Epidermal melanocyte (primary cell): Measurements from ENCODE around the gene KCTD4.
A peak's percentile ranks its signal among the peaks of the same experiment; 100 is the strongest.
"Not testable (repeated sequence)": the region's sequence is repeated elsewhere in the genome, so short reads cannot be mapped to it uniquely, and the experiment has no call there.

Source experiments
- DNase-seq: peaks from one replicate; pipeline ENCODE4 v3.0.0; 2011; ENCODE audit warnings: low spot score; ENCODE audit not compliant: insufficient read length

The KCTD4 gene

GRCh38 chr13:45200701-45201232, at the start of gene KCTD4:
Gene KCTD4 (minus strand): TSS chr13:45201045. CDS start chr13:45194567, 6,478 bp downstream.
- no peak for DNase-seq

GRCh38 chr13:45249662-45250061, 48.8 kb upstream of the KCTD4 start:
- no peak for DNase-seq

DNA sequence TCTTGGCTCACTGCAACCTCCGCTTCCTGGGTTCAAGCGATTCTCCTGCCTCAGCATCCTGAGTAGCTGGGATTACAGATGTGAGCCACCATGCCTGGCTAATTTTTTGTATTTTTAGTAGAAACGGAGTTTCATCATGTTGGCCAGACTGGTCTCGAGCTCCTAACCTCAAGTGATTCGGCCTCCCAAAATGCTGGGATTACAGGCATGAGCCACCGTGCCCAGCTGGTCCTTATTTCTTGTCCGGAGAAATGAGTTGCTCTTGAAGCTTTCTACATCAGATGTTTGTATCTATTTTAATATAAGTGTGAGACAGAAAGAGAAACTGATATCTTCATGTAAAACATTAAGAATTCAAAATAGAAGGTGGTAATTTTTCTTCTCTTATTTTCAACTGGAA, 43.9 kb upstream of the KCTD4 start:
- not testable (repeated sequence) for DNase-seq

DNA sequence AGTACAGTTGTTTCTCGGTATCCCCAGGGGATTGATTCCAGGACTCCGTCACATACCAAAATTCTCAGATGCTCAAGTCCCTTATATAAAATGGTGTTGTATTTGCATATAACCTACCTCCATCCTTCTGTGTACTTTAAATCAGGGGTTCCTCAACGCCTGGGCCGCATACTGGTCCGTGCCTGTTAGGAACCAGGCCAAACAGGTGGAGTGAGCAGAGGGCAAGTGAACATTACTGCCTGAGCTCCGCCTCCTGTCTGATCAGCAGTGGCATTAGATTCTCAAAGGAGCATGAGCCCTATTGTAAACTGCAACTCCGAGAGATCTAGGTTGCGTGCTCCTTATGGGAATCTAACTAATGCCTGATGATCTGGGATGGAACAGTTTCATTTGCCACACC, 42.2 kb upstream of the KCTD4 start:
- DNase-seq = no peak

DNA sequence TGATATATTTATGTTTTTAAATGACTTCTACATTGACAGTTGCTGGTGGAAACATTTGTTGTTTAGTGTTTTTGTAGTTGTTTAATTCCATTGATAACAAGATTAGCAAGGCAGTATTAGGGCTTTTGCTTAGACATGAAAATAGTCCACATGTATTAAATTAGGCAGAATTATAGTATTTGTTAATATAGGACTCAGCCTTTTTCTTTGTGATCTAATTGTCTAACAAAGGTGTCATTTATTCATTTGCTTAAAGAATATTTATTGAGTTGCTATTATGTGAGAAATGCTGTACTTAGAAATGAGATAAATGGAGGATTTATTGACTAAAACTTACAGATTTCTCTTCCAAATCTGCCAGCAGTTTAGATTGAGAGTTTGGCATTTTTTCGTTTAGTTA, 41.7 kb upstream of the KCTD4 start:
- DNase-seq = no peak

DNA sequence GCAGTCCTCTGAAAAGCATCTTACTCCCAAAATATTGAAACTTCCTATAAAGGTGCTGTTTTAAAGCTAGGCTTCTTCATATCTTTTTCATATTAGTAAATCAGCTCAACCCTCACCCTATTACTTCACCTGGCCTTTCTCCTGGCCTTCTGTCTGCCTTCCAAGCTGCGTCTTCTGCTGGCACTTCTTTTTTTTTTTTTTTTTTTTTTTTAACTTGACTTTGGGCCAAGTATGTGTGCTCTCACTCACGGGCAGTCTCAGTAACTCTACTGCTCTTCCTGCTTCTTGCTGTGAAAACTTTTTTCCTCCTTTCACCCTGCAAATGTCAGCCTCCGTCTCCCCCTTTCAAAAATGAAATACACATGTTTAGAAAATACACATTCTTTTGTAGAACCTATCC, 41.2 kb upstream of the KCTD4 start:
- DNase-seq = peak; percentile 40

DNA sequence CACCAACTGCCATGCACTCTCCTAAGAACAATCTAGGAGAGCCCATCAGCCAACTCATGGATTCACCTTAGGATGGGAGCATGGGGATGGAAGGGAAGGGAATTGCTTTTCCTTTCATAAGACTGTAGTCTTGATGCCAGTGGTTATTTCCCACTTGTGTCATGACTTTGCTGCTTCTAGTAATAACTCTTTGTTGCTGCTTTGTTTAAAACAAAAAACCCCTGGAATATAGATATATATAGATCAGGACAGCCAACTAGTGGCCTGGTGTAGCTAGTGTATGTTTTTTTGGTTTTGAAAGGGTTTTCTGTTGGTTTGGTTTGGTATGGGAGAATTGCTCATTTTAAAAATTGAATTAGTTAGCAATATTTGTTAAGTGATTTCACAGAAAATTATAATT, 39.3 kb upstream of the KCTD4 start:
- no peak for DNase-seq

DNA sequence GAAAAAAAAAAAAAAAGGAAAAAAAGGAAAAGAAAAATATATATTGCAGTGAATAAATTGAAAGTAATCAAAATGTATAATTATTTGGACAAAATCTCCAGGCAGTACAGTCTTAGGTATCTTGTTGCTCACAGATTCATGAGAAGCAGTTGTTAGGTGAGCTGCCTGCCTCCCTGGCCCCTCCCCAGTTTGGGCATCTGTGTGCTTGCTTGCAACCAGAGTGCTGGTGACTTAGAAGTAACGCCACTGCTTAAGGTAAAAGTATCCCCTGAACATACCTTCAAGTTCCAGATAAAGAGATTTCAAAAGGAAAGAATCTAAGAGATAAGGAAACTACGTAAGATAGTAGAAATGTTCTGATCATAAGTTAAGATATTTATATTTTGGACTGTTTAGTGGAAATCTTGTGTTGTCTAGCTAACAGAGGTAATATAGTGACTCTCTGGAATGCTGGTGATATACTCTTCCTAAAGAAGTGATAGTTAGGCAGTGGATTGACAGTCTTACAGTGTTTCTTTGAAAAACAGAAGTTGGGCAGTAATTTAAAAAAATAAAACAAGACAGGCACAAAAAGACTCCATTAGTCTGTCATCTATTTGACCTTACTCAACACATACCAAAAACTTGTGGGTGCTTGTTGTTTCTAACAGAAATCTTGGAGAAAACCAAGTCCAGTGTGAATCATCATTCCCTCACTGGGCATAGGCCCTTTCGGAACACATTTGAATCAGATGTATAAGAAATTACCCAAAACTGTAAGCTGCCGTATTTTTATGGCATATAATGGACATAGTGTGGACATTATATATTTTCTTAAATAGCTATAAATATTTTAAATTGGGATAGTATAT, 38.3 kb upstream of the KCTD4 start:
- DNase-seq = no peak

- DNase-seq = no peak
These were observed 31.7 kb upstream of the KCTD4 start for GRCh38 chr13:45232591-45232990.

- DNase-seq = no peak
These were observed 30.9 kb upstream of the KCTD4 start for GRCh38 chr13:45231722-45232121.

GRCh38 chr13:45231305-45231704, 30.5 kb upstream of the KCTD4 start:
- DNase-seq = no peak

- no peak for DNase-seq
These were observed 28.3 kb upstream of the KCTD4 start for GRCh38 chr13:45229172-45229571.

GRCh38 chr13:45228002-45228401, 27.2 kb upstream of the KCTD4 start:
- DNase-seq = no peak

- no peak for DNase-seq
These were observed 25.2 kb upstream of the KCTD4 start for GRCh38 chr13:45226024-45226423.

DNA sequence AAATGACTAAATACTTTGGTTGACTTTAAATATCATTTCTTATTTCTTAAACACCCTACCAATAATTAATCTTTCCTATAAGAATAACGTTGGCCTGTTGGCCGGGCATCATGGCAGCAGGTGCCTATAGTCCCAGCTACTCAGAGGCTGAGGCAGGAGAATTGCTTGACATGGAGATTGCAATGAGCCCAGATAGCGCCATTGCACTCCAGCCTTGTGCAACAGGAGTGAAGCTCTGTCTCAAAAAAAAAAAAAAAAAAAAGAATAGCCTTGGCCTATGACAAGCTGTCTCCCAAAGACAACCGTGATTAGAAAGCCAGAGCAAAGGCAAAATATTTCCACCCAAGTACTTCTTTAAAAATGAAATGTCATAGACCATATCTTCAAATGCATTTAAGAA, 24.5 kb upstream of the KCTD4 start:
- DNase-seq = no peak

DNA sequence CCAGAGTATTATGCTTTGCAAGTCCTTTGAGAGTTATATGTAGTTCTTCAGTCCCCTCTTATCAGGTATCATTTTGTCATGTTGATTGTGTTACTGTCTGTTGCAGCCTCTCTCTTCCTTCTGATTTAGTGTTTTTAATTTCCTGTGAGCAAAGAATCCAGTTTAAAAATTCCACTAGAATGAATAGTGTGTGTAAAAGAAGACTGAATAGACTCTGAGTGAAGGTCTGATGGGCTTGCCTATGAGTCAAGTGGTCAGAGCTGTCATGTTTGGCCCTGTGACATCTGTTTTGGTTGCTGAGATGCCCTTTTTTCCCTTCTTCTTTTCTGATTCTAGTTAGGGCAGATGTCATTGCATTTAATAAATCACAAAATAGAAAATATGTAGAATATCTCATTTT, 23.3 kb upstream of the KCTD4 start:
- DNase-seq = peak; percentile 21

GRCh38 chr13:45222919-45223318, 22.1 kb upstream of the KCTD4 start:
- no peak for DNase-seq

GRCh38 chr13:45222516-45222915, 21.7 kb upstream of the KCTD4 start:
- DNase-seq = no peak

- DNase-seq = no peak
These were observed 19.6 kb upstream of the KCTD4 start for GRCh38 chr13:45220403-45220802.

- DNase-seq = peak; percentile 40
These were observed 19.1 kb upstream of the KCTD4 start for GRCh38 chr13:45219938-45220375.

- peak; percentile 17 for DNase-seq
These were observed 18.5 kb upstream of the KCTD4 start for GRCh38 chr13:45219123-45219891.

- DNase-seq = no peak
These were observed 17.8 kb upstream of the KCTD4 start for GRCh38 chr13:45218689-45219088.
